H1 (cell line): ENCODE measurements around the gene ABHD1. TPM values are rescaled to one million over a fixed set of nuclear protein-coding genes. Genes with fewer than 3 reads are reported as not detected.

Experiments used
- CTCF ChIA-PET: fragments of 300-600 bp; sonication (Branson Sonifier 250); formaldehyde crosslinking; loops from one replicate; lab custom pipeline; 2021; ENCODE audit not compliant: partially characterized antibody; lab: Charles Lee
- POLR2A ChIA-PET: fragments of 300-600 bp; sonication (Branson Sonifier 250); formaldehyde crosslinking; loops from one replicate; lab custom pipeline; 2021; ENCODE audit warnings: inconsistent platforms; ENCODE audit not compliant: partially characterized antibody; lab: Charles Lee
- DNase-seq, 2 experiments: peaks; one replicate each; pipeline versions ENCODE4 v3.0.0 to v3.0.0-alpha.2; 2010 to 2022; ENCODE audit warnings: low spot score in 2 of 2, low read depth in 1 of 2, mixed read lengths in 1 of 2
- FAIRE-seq: peaks from 2 replicates; lab custom pipeline; 2011; peaks lifted over from hg19 to GRCh38; lab: Jason Lieb, UNC
- H2AFZ ChIP-seq: 2 replicates; pipeline ENCODE4 v1.8.1; 2012; ENCODE audit warnings: low read length, inconsistent platforms
- H2AK5ac ChIP-seq: 2 replicates; pipeline ENCODE4 v1.6.1; 2013; ENCODE audit warnings: low read depth, low read length
- H2BK120ac ChIP-seq: replicated peaks from 2 replicates; pipeline ENCODE3; 2013; ENCODE audit warnings: low read depth, low read length, inconsistent platforms
- H2BK12ac ChIP-seq: 2 replicates; pipeline ENCODE4 v1.6.1; 2013; ENCODE audit warnings: low read depth, low read length
- H2BK15ac ChIP-seq: 2 replicates; pipeline ENCODE4 v1.6.1; 2013; ENCODE audit warnings: low read length
- H2BK20ac ChIP-seq: 2 replicates; pipeline ENCODE4 v1.6.1; 2013; ENCODE audit warnings: low read length
- H2BK5ac ChIP-seq: 2 replicates; pipeline ENCODE4 v1.6.1; 2013; ENCODE audit warnings: low read depth, low read length
- H3K14ac ChIP-seq: 2 replicates; pipeline ENCODE4 v1.6.1; 2013; ENCODE audit warnings: inconsistent platforms; ENCODE audit not compliant: insufficient read length
- H3K18ac ChIP-seq: 2 replicates; pipeline ENCODE4 v1.6.1; 2013; ENCODE audit warnings: low read length; ENCODE audit errors: extremely low read depth
- H3K23ac ChIP-seq: 2 replicates; pipeline ENCODE4 v1.6.1; 2013; ENCODE audit warnings: inconsistent platforms; ENCODE audit not compliant: insufficient read length
- H3K23me2 ChIP-seq: 2 replicates; pipeline ENCODE4 v1.6.1; 2013; ENCODE audit warnings: low read depth, low read length
- H3K27ac ChIP-seq: 2 replicates; pipeline ENCODE4 v1.6.1; 2011; ENCODE audit warnings: low read depth, low read length, inconsistent platforms
- H3K27me3 ChIP-seq, 4 experiments: replicated peaks in 1 of 4; 1 replicate in 1 of 4; 2 replicates in 3 of 4; pipeline versions ENCODE4 v1.6.1 to v1.8.1; 2011 to 2013; ENCODE audit warnings: low read length in 3 of 4, mild to moderate bottlenecking in 3 of 4, inconsistent platforms in 2 of 4, mixed read lengths in 2 of 4, moderate library complexity in 1 of 4; ENCODE audit not compliant: control insufficient read depth in 3 of 4, insufficient read depth in 3 of 4; ENCODE audit errors: extremely low read depth in 1 of 4
- H3K36me3 ChIP-seq, 4 experiments: 2 replicates each; pipeline versions ENCODE4 v1.6.1 to v1.8.1; 2011 to 2013; ENCODE audit warnings: mild to moderate bottlenecking in 4 of 4, low read length in 3 of 4, moderate library complexity in 2 of 4, control low read depth in 1 of 4, inconsistent platforms in 1 of 4; ENCODE audit not compliant: insufficient read depth in 4 of 4, control insufficient read depth in 2 of 4
- H3K4ac ChIP-seq: replicated peaks from 2 replicates; pipeline ENCODE3; 2013; ENCODE audit warnings: low read length, low read depth, mixed read lengths, inconsistent platforms; ENCODE audit not compliant: insufficient read length
- H3K4me1 ChIP-seq, 4 experiments: replicated peaks in 1 of 4; 1 replicate in 1 of 4; 2 replicates in 3 of 4; pipeline versions ENCODE4 v1.6.1 to v1.8.1; 2011 to 2013; ENCODE audit warnings: low read length in 3 of 4, inconsistent platforms in 2 of 4, mixed read lengths in 1 of 4; ENCODE audit not compliant: insufficient read depth in 4 of 4, control insufficient read depth in 3 of 4
- H3K4me2 ChIP-seq, 2 experiments: 2 replicates each; pipeline versions ENCODE4 v1.6.1 to v1.8.1; 2011 to 2013; ENCODE audit warnings: low read depth in 2 of 2, low read length in 2 of 2, control low read depth in 1 of 2, inconsistent platforms in 1 of 2, mild to moderate bottlenecking in 1 of 2; ENCODE audit not compliant: insufficient read depth in 1 of 2
- H3K4me3 ChIP-seq, 4 experiments: fragments of 200-600, 300-600 bp in 1 of 4; sonication (generic), shearing (Covaris generic), sonication (Bioruptor Twin) in 1 of 4; 2 replicates each; pipeline versions ENCODE4 v1.5.1 to v1.8.1; 2011 to 2016; ENCODE audit warnings: low read length in 4 of 4, low read depth in 3 of 4, control low read depth in 2 of 4, inconsistent platforms in 2 of 4, mild to moderate bottlenecking in 2 of 4, mixed read lengths in 1 of 4, moderate library complexity in 1 of 4; ENCODE audit not compliant: insufficient read depth in 2 of 4; ENCODE audit errors: extremely low read depth in 1 of 4
- H3K56ac ChIP-seq: replicated peaks from 2 replicates; pipeline ENCODE3; 2013; ENCODE audit warnings: low read depth, mild to moderate bottlenecking, mixed read lengths, low read length, inconsistent platforms; ENCODE audit not compliant: insufficient read length
- H3K79me1 ChIP-seq: 2 replicates; pipeline ENCODE4 v1.6.1; 2013; ENCODE audit warnings: low read depth, low read length, control low read depth
- H3K79me2 ChIP-seq, 2 experiments: 2 replicates each; pipeline versions ENCODE4 v1.6.1 to v1.8.1; 2012 to 2013; ENCODE audit warnings: low read length in 2 of 2, mild to moderate bottlenecking in 2 of 2, inconsistent platforms in 1 of 2; ENCODE audit not compliant: insufficient read depth in 2 of 2, control insufficient read depth in 1 of 2
- H3K9ac ChIP-seq, 4 experiments: replicated peaks in 1 of 4; 1 replicate in 1 of 4; 2 replicates in 3 of 4; pipeline versions ENCODE4 v1.6.1 to v1.8.1; 2011 to 2013; ENCODE audit warnings: low read depth in 3 of 4, low read length in 3 of 4, control low read depth in 2 of 4, mild to moderate bottlenecking in 2 of 4, moderate library complexity in 2 of 4, inconsistent platforms in 1 of 4; ENCODE audit errors: extremely low read depth in 1 of 4
- H3K9me3 ChIP-seq, 2 experiments: 2 replicates each; pipeline versions ENCODE4 v1.6.1 to v1.8.1; 2012 to 2013; ENCODE audit warnings: mild to moderate bottlenecking in 2 of 2, moderate library complexity in 2 of 2, control low read depth in 1 of 2, inconsistent platforms in 1 of 2, low read depth in 1 of 2, low read length in 1 of 2, mixed read lengths in 1 of 2; ENCODE audit not compliant: insufficient read depth in 2 of 2
- H4K20me1 ChIP-seq, 2 experiments: replicated peaks in 1 of 2; 2 replicates each; pipeline versions ENCODE3 to v1.8.1; 2011 to 2013; ENCODE audit warnings: inconsistent platforms in 2 of 2, low read length in 2 of 2, mild to moderate bottlenecking in 1 of 2; ENCODE audit not compliant: insufficient read depth in 2 of 2, control insufficient read depth in 1 of 2
- H4K5ac ChIP-seq: 2 replicates; pipeline ENCODE4 v1.6.1; 2013; ENCODE audit warnings: low read length, low read depth, mixed read lengths, inconsistent platforms; ENCODE audit not compliant: insufficient read length
- H4K8ac ChIP-seq: 2 replicates; pipeline ENCODE4 v1.8.0; 2013; ENCODE audit warnings: mild to moderate bottlenecking, moderate library complexity, low read length, inconsistent platforms; ENCODE audit not compliant: insufficient read depth; ENCODE audit errors: extremely low read depth
- H4K91ac ChIP-seq: replicated peaks from 2 replicates; pipeline ENCODE3; 2013; ENCODE audit warnings: low read length, mixed read lengths, inconsistent platforms; ENCODE audit not compliant: insufficient read length
- CBX8 ChIP-seq: fragments of 300-800, 300-1000 bp; sonication (generic); IDR thresholded peaks from 2 replicates; pipeline ENCODE4 v1.7.1; 2016; ENCODE audit warnings: low read depth, low read length, borderline replicate concordance
- CHD2 ChIP-seq: IDR thresholded peaks from 2 replicates; pipeline ENCODE4 v1.6.1; 2012; ENCODE audit warnings: low read length, improper control_type of control experiment
- CTCF ChIP-seq, 3 experiments: IDR thresholded peaks; 1 replicate in 2 of 3; 2 replicates in 1 of 3; pipeline versions ENCODE4 v1.5.1 to v1.6.1; 2011; ENCODE audit warnings: low read length in 3 of 3, mild to moderate bottlenecking in 3 of 3, inconsistent platforms in 2 of 3, low read depth in 1 of 3, moderate library complexity in 1 of 3; ENCODE audit not compliant: insufficient read depth in 1 of 3; ENCODE audit errors: control extremely low read depth in 1 of 3
- POLR2A ChIP-seq, 2 experiments: IDR thresholded peaks; 1 replicate in 1 of 2; 2 replicates in 1 of 2; pipeline ENCODE4 v1.6.1; 2011; ENCODE audit warnings: low read depth in 2 of 2, low read length in 2 of 2, mild to moderate bottlenecking in 2 of 2; ENCODE audit errors: control extremely low read depth in 1 of 2
- WGBS, 2 experiments: shearing (Covaris generic) in 1 of 2; methylation state at CpG; one replicate each; pipeline versions ENCODE4 v1.1.6 to v1.1.7; 2013 to 2015; ENCODE audit warnings: low lambda C conversion rate in 2 of 2, mixed read lengths in 2 of 2, inconsistent platforms in 1 of 2, low coverage in 1 of 2, missing lambda C conversion rate in 1 of 2; ENCODE audit not compliant: insufficient replicate concordance in 2 of 2, insufficient coverage in 1 of 2, insufficient read length in 1 of 2; ENCODE audit errors: extremely low coverage in 1 of 2, missing lambda C conversion rate in 1 of 2; 5-methylcytosine and 5-hydroxymethylcytosine counted together
- polyA plus RNA-seq, 7 experiments: library from polyadenylated mRNA; depleted of rRNA in 3 of 7; stranded (reverse) in 5 of 7; unstranded in 2 of 7; fragments of >200 nt in 5 of 7; fragments of 200-250 nt in 2 of 7; gene quantifications; 1 replicate in 5 of 7; 2 replicates in 1 of 7; 4 replicates in 1 of 7; pipeline versions ENCODE4 v1.2.1 to v1.2.3, GENCODE V29; 2011 to 2013; ENCODE audit warnings: missing spikeins in 2 of 7, mixed read lengths in 2 of 7
- total RNA-seq: library from RNA; stranded (reverse); fragmentation: NEBNext Ultra II Directional; extraction: Animal tissue kit (Norgen Biotek cat#: 25700); gene quantifications from 2 replicates; pipeline ENCODE4 v1.2.1, GENCODE V29; 2021

The ABHD1 gene
- total and polyA plus RNA-seq, 2 of the 8 experiments (the other 6 are each of a cell fraction or from before 2014, with no cell fraction given) = 0.20 to 1.1 TPM

DNA sequence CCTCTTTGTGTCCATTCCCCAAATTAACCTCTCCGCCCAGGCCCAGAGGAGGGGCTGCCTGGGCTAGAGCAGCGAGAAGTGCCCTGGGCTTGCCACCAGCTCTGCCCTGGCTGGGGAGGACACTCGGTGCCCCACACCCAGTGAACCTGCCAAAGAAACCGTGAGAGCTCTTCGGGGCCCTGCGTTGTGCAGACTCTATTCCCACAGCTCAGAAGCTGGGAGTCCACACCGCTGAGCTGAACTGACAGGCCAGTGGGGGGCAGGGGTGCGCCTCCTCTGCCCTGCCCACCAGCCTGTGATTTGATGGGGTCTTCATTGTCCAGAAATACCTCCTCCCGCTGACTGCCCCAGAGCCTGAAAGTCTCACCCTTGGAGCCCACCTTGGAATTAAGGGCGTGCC lies 23.6 kb upstream of the ABHD1 start:
- H3K27ac ChIP-seq = no peak overlapping the region
- no peak for TF ChIP-seq CTCF (IDR thresholded peaks at IDR 0.05; ENCODE audit: control extremely low read depth in 1 of 3, insufficient read depth in 1 of 3, low read depth in 1 of 3, low read length in 3 of 3)
- no peak for TF ChIP-seq CBX8
- no peak for TF ChIP-seq POLR2A (IDR thresholded peaks at IDR 0.05; ENCODE audit: control extremely low read depth in 1 of 2, low read depth in 2 of 2, low read length in 2 of 2)
- TF ChIP-seq CHD2 = no peak
- H3K79me1 ChIP-seq = no peaks in the 10 kb centered on the region; the same call in 1 of the 2 replicates
- no peak overlapping the region for H3K4me2 ChIP-seq
- no peak overlapping the region for H2BK12ac ChIP-seq
- ChIA-PET CTCF (interaction anchor here (0.7 to 12.7 kb wide), 28 partner anchors 11 to 204 kb away, joined by 3 to 120 read pairs (median 8); partner anchors contain the start of genes ABHD1, KHK, PREB and PRR30), POLR2A (interaction anchor here (0.7 to 3.4 kb wide), 8 partner anchors 14 to 149 kb away, joined by 3 to 10 read pairs (median 3); partner anchors contain the start of genes ATRAID, OST4, PREB and SLC5A6)
- FAIRE-seq (no peak), DNase-seq (no peak)
- H2BK20ac ChIP-seq = no peak overlapping the region
- H3K9me3 ChIP-seq = no peaks in the 10 kb centered on the region
- H3K79me2 ChIP-seq = no peaks in the 10 kb centered on the region
- no peak overlapping the region for H3K56ac ChIP-seq
- H3K23me2 ChIP-seq = no peaks in the 10 kb centered on the region
- H3K9ac ChIP-seq = no peak overlapping the region
- H2BK120ac ChIP-seq = no peak overlapping the region
- no peak overlapping the region for H3K4me3 ChIP-seq
- H3K36me3 ChIP-seq = no peaks in the 10 kb centered on the region
- H3K14ac ChIP-seq = no peak overlapping the region
- no peak overlapping the region for H3K18ac ChIP-seq
- H4K20me1 ChIP-seq = no peaks in the 10 kb centered on the region
- peaks cover 0 to 2% (median under 1%) of the 10 kb centered on the region in 4 experiments; a peak in 2 of 7 replicates for H3K4me1 ChIP-seq
- no peak overlapping the region for H3K23ac ChIP-seq
- WGBS, 2 experiments = 82% methylated on average over 9 of the region's 10 CpGs; no CpG with 5 or more reads in 1 of the 2 experiments
- H4K5ac ChIP-seq = no peak overlapping the region
- no peak overlapping the region for H3K4ac ChIP-seq
- H2AFZ ChIP-seq = no peak overlapping the region
- H3K27me3 ChIP-seq = no peaks in the 10 kb centered on the region
- H2BK15ac ChIP-seq = no peak overlapping the region
- no peak overlapping the region for H2BK5ac ChIP-seq
- no peak overlapping the region for H2AK5ac ChIP-seq
- H4K91ac ChIP-seq = no peak overlapping the region
- no peak overlapping the region for H4K8ac ChIP-seq
